Natural killer cell (primary cell): Measurements from ENCODE around the gene CDC45. TPM values are rescaled to one million over a fixed set of nuclear protein-coding genes. Genes with fewer than 3 reads are reported as not detected.

ENCODE experiments used
- ATAC-seq, 3 donors: fragments of 150-1000 bp in 2 of 3; fragments of 200-7000 bp in 1 of 3; cut with Tn5 transposase; 1 replicate in 1 of 3; 2 replicates in 2 of 3; pipeline ENCODE4 v1.10.0; 2021; ENCODE audit warnings: mild to moderate bottlenecking in 2 of 3, moderate library complexity in 2 of 3
- DNase-seq, 2 donors: peaks; one replicate each; pipeline versions ENCODE4 v3.0.0 to v3.0.0-alpha.2; 2013 to 2021; ENCODE audit warnings: mixed read lengths in 1 of 2
- H3K27ac ChIP-seq: one replicate; pipeline ENCODE4 v1.5.1; 2013; ENCODE audit warnings: mild to moderate bottlenecking, low read length
- H3K27me3 ChIP-seq: one replicate; pipeline ENCODE4 v1.6.1; 2013; ENCODE audit warnings: low read length; ENCODE audit not compliant: control insufficient read depth, insufficient read depth
- H3K36me3 ChIP-seq: one replicate; pipeline ENCODE4 v1.6.1; 2013; ENCODE audit warnings: low read length; ENCODE audit not compliant: control insufficient read depth, insufficient read depth
- H3K4me1 ChIP-seq: one replicate; pipeline ENCODE4 v1.6.1; 2013; ENCODE audit warnings: low read length; ENCODE audit not compliant: control insufficient read depth, insufficient read depth
- H3K4me3 ChIP-seq: one replicate; pipeline ENCODE4 v1.5.1; 2013; ENCODE audit warnings: low read length
- H3K9me3 ChIP-seq: one replicate; pipeline ENCODE4 v1.6.1; 2013; ENCODE audit warnings: low read length; ENCODE audit not compliant: control insufficient read depth, insufficient read depth
- H3K27ac Mint-ChIP-seq, 2 donors: one replicate each; pipeline ENCODE4 v1.8.0; 2022; ENCODE audit warnings: mild to moderate bottlenecking in 2 of 2, mixed read lengths in 2 of 2, moderate library complexity in 1 of 2
- H3K27me3 Mint-ChIP-seq, 2 donors: one replicate each; pipeline ENCODE4 v1.8.0; 2022; ENCODE audit warnings: low read depth in 2 of 2, mixed read lengths in 2 of 2
- H3K36me3 Mint-ChIP-seq: one replicate; pipeline ENCODE4 v1.8.0; 2022; ENCODE audit warnings: mixed read lengths
- H3K4me1 Mint-ChIP-seq, 2 donors: one replicate each; pipeline ENCODE4 v1.8.0; 2022; ENCODE audit warnings: mixed read lengths in 2 of 2
- H3K4me3 Mint-ChIP-seq: one replicate; pipeline ENCODE4 v1.8.0; 2022; ENCODE audit warnings: mild to moderate bottlenecking, moderate library complexity, mixed read lengths
- H3K9me3 Mint-ChIP-seq, 2 donors: one replicate each; pipeline ENCODE4 v1.8.0; 2022; ENCODE audit warnings: mixed read lengths in 2 of 2
- WGBS: methylation state at CpG from one replicate; pipeline ENCODE4 v1.1.7; 2013; ENCODE audit warnings: missing lambda C conversion rate; ENCODE audit not compliant: insufficient coverage; 5-methylcytosine and 5-hydroxymethylcytosine counted together
- intact Hi-C: fragments of 100-400 bp; cut with micrococcal nuclease; formaldehyde crosslinking; loops from one replicate; pipeline ENCODE4 v1.14.2; 2022
- total RNA-seq, 4 donors: library from RNA; stranded (reverse); fragments of 120-200 nt in 1 of 4; gene quantifications; one replicate each; pipeline versions ENCODE4 v1.2.3 to v1.2.4, GENCODE V29; 2013 to 2022
- TF ChIP-seq, protein P1 (sequence below): fragments of 200-600 bp; IDR thresholded peaks from one replicate; pipeline ENCODE4 v1.8.0; 2022; ENCODE audit warnings: antibody characterized with exemption

Gene CDC45
- total RNA-seq, 3 donors from 2014 or later (not counting 1 experiment from before 2014, with no cell fraction given) = 1.6 to 4.8 (median 3.3) TPM

DNA sequence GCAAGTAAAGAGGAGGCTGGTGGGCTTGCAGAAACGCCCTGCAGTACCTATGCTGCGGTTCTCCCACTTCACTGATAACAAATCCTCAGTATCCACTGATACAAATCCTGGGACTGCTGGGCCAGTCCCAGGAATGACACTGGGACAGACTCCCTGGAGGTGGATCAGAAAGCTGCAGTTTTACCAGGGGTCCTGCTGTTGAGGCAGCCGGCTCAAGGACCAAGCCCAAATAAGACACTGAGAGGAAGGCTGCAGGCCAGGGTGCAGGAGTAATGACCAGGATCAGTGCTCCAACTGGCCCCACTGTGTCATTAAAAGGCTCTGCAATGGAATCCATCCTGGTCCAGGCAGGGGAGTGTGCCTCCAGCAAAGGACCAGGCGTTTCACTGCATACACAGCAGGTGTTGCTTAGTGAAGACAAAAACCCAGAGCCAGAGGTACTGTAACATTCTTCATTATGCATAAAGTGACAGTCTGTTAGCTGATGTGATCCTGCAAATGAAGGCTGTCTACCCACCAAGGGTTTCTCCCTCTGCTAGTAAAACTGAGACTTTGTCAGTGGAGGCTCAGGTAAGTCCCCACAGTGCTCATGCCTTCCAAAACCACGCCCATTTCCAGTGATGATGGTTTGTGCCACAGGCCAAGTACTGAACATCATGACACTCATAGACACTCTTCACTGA, 30.8 kb upstream of the CDC45 start:
- Mint-ChIP-seq H3K4me1 (peaks cover 32 to 36% of the 10 kb centered on the region in 2 donors), H3K27ac (peak overlapping the region; percentile 83 to 95), H3K36me3 (peaks cover 6% of the 10 kb centered on the region), H3K4me3 (peak overlapping the region; percentile 96), H3K9me3 (no peaks in the 10 kb centered on the region), H3K27me3 (no peaks in the 10 kb centered on the region)
- DNase-seq (peak in 1 of 2 donors; percentile 18), ATAC-seq (no peak)
- intact Hi-C loops = no loop called here
- H3K27ac ChIP-seq = no peak overlapping the region
- peaks cover 28% of the 10 kb centered on the region for H3K4me1 ChIP-seq
- no peaks in the 10 kb centered on the region for H3K27me3 ChIP-seq
- H3K36me3 ChIP-seq = peaks cover 19% of the 10 kb centered on the region
- TF ChIP-seq, protein P1, sequence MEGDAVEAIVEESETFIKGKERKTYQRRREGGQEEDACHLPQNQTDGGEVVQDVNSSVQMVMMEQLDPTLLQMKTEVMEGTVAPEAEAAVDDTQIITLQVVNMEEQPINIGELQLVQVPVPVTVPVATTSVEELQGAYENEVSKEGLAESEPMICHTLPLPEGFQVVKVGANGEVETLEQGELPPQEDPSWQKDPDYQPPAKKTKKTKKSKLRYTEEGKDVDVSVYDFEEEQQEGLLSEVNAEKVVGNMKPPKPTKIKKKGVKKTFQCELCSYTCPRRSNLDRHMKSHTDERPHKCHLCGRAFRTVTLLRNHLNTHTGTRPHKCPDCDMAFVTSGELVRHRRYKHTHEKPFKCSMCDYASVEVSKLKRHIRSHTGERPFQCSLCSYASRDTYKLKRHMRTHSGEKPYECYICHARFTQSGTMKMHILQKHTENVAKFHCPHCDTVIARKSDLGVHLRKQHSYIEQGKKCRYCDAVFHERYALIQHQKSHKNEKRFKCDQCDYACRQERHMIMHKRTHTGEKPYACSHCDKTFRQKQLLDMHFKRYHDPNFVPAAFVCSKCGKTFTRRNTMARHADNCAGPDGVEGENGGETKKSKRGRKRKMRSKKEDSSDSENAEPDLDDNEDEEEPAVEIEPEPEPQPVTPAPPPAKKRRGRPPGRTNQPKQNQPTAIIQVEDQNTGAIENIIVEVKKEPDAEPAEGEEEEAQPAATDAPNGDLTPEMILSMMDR = no peak
- no peak overlapping the region for H3K4me3 ChIP-seq
- no peaks in the 10 kb centered on the region for H3K9me3 ChIP-seq
- 88% methylated on average over 5 of the region's 5 CpGs for WGBS

DNA sequence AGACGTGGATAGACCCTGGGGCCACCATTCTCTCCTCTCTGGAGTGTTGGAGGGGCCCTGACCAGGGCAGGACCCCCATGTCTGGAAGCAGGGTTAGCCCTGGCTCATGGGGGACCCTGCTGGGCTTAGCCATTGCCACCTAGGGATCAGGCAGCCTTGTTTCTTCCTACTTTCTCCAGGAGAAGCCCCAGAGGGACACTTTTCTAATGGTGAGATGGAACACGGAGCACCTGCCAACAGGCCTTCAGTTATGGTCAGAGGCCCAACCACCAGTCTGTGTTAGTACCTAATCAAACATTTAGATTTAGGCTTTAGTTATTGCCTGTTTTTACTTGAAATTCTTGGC, 30.3 kb upstream of the CDC45 start:
- intact Hi-C loops = no loop called here
- Mint-ChIP-seq H3K36me3 (peaks cover 11% of the 10 kb centered on the region), H3K27ac (peak overlapping the region in 1 of 2 donors; percentile 63), H3K4me3 (peak overlapping the region; percentile 13), H3K27me3 (no peaks in the 10 kb centered on the region), H3K9me3 (no peaks in the 10 kb centered on the region), H3K4me1 (peaks cover 29 to 34% of the 10 kb centered on the region in 2 donors)
- no peak overlapping the region for H3K27ac ChIP-seq
- no peaks in the 10 kb centered on the region for H3K27me3 ChIP-seq
- H3K4me3 ChIP-seq = no peak overlapping the region
- TF ChIP-seq, protein P1 = no peak
- no peak for DNase-seq
- H3K36me3 ChIP-seq = peaks cover 16% of the 10 kb centered on the region
- no peaks in the 10 kb centered on the region for H3K9me3 ChIP-seq
- ATAC-seq = no peak
- peaks cover 27% of the 10 kb centered on the region for H3K4me1 ChIP-seq
- 79% methylated on average over 2 of the region's 2 CpGs for WGBS

DNA sequence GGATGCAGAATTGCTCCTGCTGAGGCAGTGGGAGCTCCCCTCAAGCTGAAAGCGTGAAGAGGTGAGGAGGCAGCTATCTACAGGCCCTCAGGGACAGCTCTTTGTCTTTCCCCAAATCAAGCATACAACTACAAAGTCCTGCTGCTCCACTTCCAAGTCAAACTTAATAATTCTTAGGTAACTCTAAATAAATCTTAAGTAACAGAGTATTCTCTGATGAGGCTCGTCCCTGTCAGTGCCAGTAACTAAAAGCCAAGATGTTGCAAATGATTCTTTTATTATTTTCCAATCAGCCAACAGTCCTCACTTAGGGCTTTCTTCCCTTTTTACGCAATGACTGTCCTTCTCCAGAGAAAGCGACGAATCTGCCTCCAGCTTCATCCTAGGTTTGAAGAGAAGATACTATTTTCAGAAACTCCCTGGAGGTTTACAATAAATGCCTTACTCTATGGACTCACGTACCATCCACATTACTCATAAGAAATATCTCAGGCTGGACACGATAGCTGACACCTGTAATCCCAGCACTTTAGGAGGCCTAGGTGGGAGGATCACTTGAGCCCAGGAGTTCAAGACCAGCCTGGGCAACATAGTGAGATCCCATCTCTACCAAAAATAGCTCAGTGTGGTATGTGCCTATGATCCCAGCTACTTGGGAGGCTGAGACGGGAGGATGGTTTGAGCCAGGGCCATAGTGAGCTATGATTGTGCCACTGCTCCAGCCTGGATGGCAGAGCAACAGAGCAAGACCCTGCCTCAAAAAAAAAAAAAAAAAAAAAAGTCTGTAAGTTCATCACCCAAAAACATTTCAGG, 29.2 kb upstream of the CDC45 start:
- Histone ChIP-seq H3K27me3 (no peaks in the 10 kb centered on the region), H3K9me3 (no peaks in the 10 kb centered on the region), H3K4me1 (peaks cover 25% of the 10 kb centered on the region), H3K36me3 (peaks cover 25% of the 10 kb centered on the region), H3K4me3 (no peak overlapping the region), H3K27ac (no peak overlapping the region)
- WGBS = 98% methylated on average over 8 of the region's 8 CpGs
- H3K27me3 Mint-ChIP-seq = no peaks in the 10 kb centered on the region
- peaks cover 14% of the 10 kb centered on the region for H3K36me3 Mint-ChIP-seq
- H3K27ac Mint-ChIP-seq = peak overlapping the region; percentile 2 to 51
- peaks cover 22 to 24% of the 10 kb centered on the region in 2 donors for H3K4me1 Mint-ChIP-seq
- no peak for ATAC-seq
- H3K4me3 Mint-ChIP-seq = no peak overlapping the region
- TF ChIP-seq, protein P1 = no peak
- H3K9me3 Mint-ChIP-seq = no peaks in the 10 kb centered on the region
- intact Hi-C loops = no loop called here
- DNase-seq = no peak
